OCI-LY3 (cell line): ENCODE measurements around the gene TTC9C.

Source experiments
- EZH2phosphoT487 ChIP-seq: fragments of 200-600 bp; shearing (Covaris generic); IDR thresholded peaks from 2 replicates; pipeline ENCODE4 v1.6.1; 2018; ENCODE audit warnings: antibody characterized with exemption, mixed run types, low read depth
- TF ChIP-seq, protein P1 (sequence below): fragments of 200-600, 300-600 bp; sonication (generic); IDR thresholded peaks from 2 replicates; pipeline ENCODE4 v1.5.1; 2014; ENCODE audit warnings: antibody characterized with exemption, low read length, low read depth

GRCh38 chr11:62771144-62772021 is 43.1 kb downstream of the TTC9C start, which contains the start of gene TAF6L:
- TF ChIP-seq, protein P1, sequence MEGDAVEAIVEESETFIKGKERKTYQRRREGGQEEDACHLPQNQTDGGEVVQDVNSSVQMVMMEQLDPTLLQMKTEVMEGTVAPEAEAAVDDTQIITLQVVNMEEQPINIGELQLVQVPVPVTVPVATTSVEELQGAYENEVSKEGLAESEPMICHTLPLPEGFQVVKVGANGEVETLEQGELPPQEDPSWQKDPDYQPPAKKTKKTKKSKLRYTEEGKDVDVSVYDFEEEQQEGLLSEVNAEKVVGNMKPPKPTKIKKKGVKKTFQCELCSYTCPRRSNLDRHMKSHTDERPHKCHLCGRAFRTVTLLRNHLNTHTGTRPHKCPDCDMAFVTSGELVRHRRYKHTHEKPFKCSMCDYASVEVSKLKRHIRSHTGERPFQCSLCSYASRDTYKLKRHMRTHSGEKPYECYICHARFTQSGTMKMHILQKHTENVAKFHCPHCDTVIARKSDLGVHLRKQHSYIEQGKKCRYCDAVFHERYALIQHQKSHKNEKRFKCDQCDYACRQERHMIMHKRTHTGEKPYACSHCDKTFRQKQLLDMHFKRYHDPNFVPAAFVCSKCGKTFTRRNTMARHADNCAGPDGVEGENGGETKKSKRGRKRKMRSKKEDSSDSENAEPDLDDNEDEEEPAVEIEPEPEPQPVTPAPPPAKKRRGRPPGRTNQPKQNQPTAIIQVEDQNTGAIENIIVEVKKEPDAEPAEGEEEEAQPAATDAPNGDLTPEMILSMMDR = no peak
- no peak for TF ChIP-seq EZH2phosphoT487
